SK-N-SH (cell line): ENCODE results near the gene ACO1. TPM values are rescaled to one million over a fixed set of nuclear protein-coding genes. Genes with fewer than 3 reads are reported as not detected.

Experiments used
- CTCF ChIA-PET: fragments of 300-600, 350-600 bp; formaldehyde crosslinking; extraction: SDS; loops from one replicate; lab custom pipeline; 2021; lab: Yijun Ruan, JAX
- POLR2A ChIA-PET: fragments of 350-600 bp; sonication (Branson Sonifier 250); formaldehyde crosslinking; extraction: SDS; loops from one replicate; lab custom pipeline; 2020; ENCODE audit warnings: antibody characterized with exemption, inconsistent platforms; lab: Yijun Ruan, JAX
- DNase-seq: peaks from one replicate; pipeline ENCODE4 v3.0.0; 2012
- H2AFZ ChIP-seq: fragments of 200-600 bp; sonication (generic); 2 replicates; pipeline ENCODE4 v1.8.1; 2016; ENCODE audit warnings: antibody characterized with exemption, mild to moderate bottlenecking, low read depth
- H3F3A ChIP-seq: fragments of 200-600 bp; sonication (generic); replicated peaks from 2 replicates; pipeline ENCODE3; 2016; ENCODE audit warnings: antibody characterized with exemption, mild to moderate bottlenecking; ENCODE audit not compliant: insufficient read depth
- H3K27ac ChIP-seq, 2 experiments: fragments of 200-500 bp in 1 of 2; fragments of 200-600 bp in 1 of 2; sonication (Bioruptor generic) in 1 of 2; sonication (generic), shearing (Covaris generic) in 1 of 2; 2 replicates each; pipeline versions ENCODE4 v1.5.1 to v1.6.1; 2014 to 2016; ENCODE audit warnings: low read depth in 2 of 2, inconsistent platforms in 1 of 2, low read length in 1 of 2, mild to moderate bottlenecking in 1 of 2, mixed read lengths in 1 of 2
- H3K27me3 ChIP-seq: fragments of 200-600 bp; sonication (generic), shearing (Covaris generic); 2 replicates; pipeline ENCODE4 v1.6.1; 2016; ENCODE audit warnings: mixed run types; ENCODE audit not compliant: insufficient read depth
- H3K36me3 ChIP-seq, 2 experiments: fragments of 200-500 bp in 1 of 2; fragments of 200-600 bp in 1 of 2; sonication (Bioruptor generic) in 1 of 2; sonication (generic) in 1 of 2; replicated peaks in 1 of 2; 2 replicates each; pipeline versions ENCODE3 to v1.5.1; 2014 to 2016; ENCODE audit warnings: low read length in 1 of 2, mild to moderate bottlenecking in 1 of 2; ENCODE audit not compliant: insufficient read depth in 2 of 2, control insufficient read depth in 1 of 2
- H3K4me1 ChIP-seq, 2 experiments: fragments of 200-500 bp in 1 of 2; fragments of 200-600 bp in 1 of 2; sonication (Bioruptor generic) in 1 of 2; sonication (generic), shearing (Covaris generic) in 1 of 2; 2 replicates each; pipeline versions ENCODE4 v1.5.1 to v1.6.1; 2014 to 2016; ENCODE audit warnings: low read depth in 1 of 2, low read length in 1 of 2, mixed run types in 1 of 2; ENCODE audit not compliant: insufficient read depth in 2 of 2, control insufficient read depth in 1 of 2
- H3K4me2 ChIP-seq: fragments of 200-600 bp; sonication (generic), shearing (Covaris generic); 2 replicates; pipeline ENCODE4 v1.6.1; 2017; ENCODE audit warnings: mixed run types
- H3K4me3 ChIP-seq, 2 experiments: fragments of 200-500 bp in 1 of 2; fragments of 200-600 bp in 1 of 2; sonication (Bioruptor generic) in 1 of 2; sonication (generic), shearing (Covaris generic) in 1 of 2; 2 replicates each; pipeline versions ENCODE4 v1.5.1 to v1.8.1; 2014 to 2016; ENCODE audit warnings: low read depth in 2 of 2, inconsistent platforms in 1 of 2, low read length in 1 of 2, mild to moderate bottlenecking in 1 of 2, mixed read lengths in 1 of 2, moderate library complexity in 1 of 2
- H3K79me2 ChIP-seq: fragments of 200-600 bp; sonication (generic); 2 replicates; pipeline ENCODE4 v1.8.1; 2017; ENCODE audit warnings: mild to moderate bottlenecking; ENCODE audit not compliant: insufficient read depth
- H3K9ac ChIP-seq: fragments of 200-600 bp; sonication (generic); 2 replicates; pipeline ENCODE4 v1.6.1; 2017; ENCODE audit warnings: mixed run types
- H3K9me2 ChIP-seq: fragments of 200-600 bp; sonication (generic); 2 replicates; pipeline ENCODE4 v1.6.1; 2017; ENCODE audit warnings: mixed run types
- H3K9me3 ChIP-seq: fragments of 200-600 bp; sonication (generic); 2 replicates; pipeline ENCODE4 v1.6.1; 2017; ENCODE audit warnings: mixed run types, mild to moderate bottlenecking, moderate library complexity
- H4K20me1 ChIP-seq: fragments of 200-600 bp; sonication (generic); 2 replicates; pipeline ENCODE4 v1.6.1; 2017; ENCODE audit warnings: mild to moderate bottlenecking, mixed run types; ENCODE audit not compliant: insufficient read depth
- ELF1 ChIP-seq: IDR thresholded peaks from 2 replicates; pipeline ENCODE4 v1.4.0; 2012
- FOSL2 ChIP-seq: IDR thresholded peaks from 2 replicates; pipeline ENCODE4 v1.4.0; 2012; ENCODE audit warnings: low read depth, mild to moderate bottlenecking, moderate library complexity, borderline replicate concordance
- FOXM1 ChIP-seq: IDR thresholded peaks from 2 replicates; pipeline ENCODE4 v1.4.0; 2012; ENCODE audit warnings: low read depth, mild to moderate bottlenecking
- NFIC ChIP-seq: IDR thresholded peaks from 2 replicates; pipeline ENCODE4 v1.4.0; 2012; ENCODE audit warnings: borderline replicate concordance
- NRF1 ChIP-seq: IDR thresholded peaks from 2 replicates; pipeline ENCODE4 v1.6.1; 2012; ENCODE audit warnings: low read depth, mild to moderate bottlenecking, low read length
- POLR2AphosphoS5 ChIP-seq: IDR thresholded peaks from 2 replicates; pipeline ENCODE4 v1.6.1; 2012; ENCODE audit warnings: low read depth, low read length
- RFX5 ChIP-seq: IDR thresholded peaks from 2 replicates; pipeline ENCODE4 v1.6.1; 2012; ENCODE audit warnings: mild to moderate bottlenecking, improper control_type of control experiment, low read length
- RXRA ChIP-seq: IDR thresholded peaks from 2 replicates; pipeline ENCODE4 v1.4.0; 2012; ENCODE audit warnings: low read depth, mild to moderate bottlenecking, borderline replicate concordance
- SIN3A ChIP-seq: IDR thresholded peaks from 2 replicates; pipeline ENCODE4 v1.6.1; 2012; ENCODE audit warnings: low read depth, mild to moderate bottlenecking, low read length, moderate library complexity, borderline replicate concordance
- SMC3 ChIP-seq: IDR thresholded peaks from 2 replicates; pipeline ENCODE4 v1.6.1; 2012; ENCODE audit warnings: low read depth, low read length, improper control_type of control experiment
- TCF12 ChIP-seq: IDR thresholded peaks from 2 replicates; pipeline ENCODE4 v1.4.0; 2012
- WGBS: methylation state at CpG from one replicate; pipeline ENCODE4 v1.1.6; 2017; ENCODE audit warnings: low lambda C conversion rate; 5-methylcytosine and 5-hydroxymethylcytosine counted together
- polyA plus RNA-seq, 3 experiments: library from polyadenylated mRNA; depleted of rRNA; stranded (reverse); fragments of >200 nt; gene quantifications; 2 replicates each; pipeline ENCODE4 v1.2.3, GENCODE V29; 2012
- TF ChIP-seq, protein P1 (sequence below): IDR thresholded peaks from 2 replicates; pipeline ENCODE4 v1.4.0; 2012; ENCODE audit warnings: low read depth
- TF ChIP-seq, protein P2 (sequence below): fragments of 150-350 bp; IDR thresholded peaks from 2 replicates; pipeline ENCODE4 v1.6.1; 2016; ENCODE audit warnings: mild to moderate bottlenecking, low read depth, low read length

ACO1 gene
- polyA plus RNA-seq, 1 of the 3 experiments (the other 2 are of a cell fraction), result 25.4 TPM

DNA sequence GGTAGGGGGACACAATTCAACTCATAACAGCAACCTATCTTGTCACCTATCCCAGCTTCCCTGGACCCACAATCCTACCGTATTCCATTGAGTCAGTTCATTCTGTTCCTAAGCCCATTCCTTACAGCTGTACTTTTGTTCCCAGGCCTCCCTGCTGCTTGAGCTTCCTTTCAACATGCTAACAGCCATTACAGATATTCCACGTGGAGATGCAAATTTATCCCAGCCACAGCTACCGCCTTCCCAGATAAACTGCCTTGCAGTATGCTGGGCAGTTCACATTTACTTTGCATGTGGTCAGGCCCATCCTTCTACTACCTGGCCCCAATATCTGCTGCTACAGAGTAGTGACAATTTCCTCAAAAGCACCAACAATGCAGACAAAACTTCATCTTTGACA, 118.6 kb downstream of the ACO1 start:
- H3K9me2 ChIP-seq, result 0 out of 2 replicates have a peak, but pooled peaks cover 4% of the 10 kb centered on the region
- H3K9ac ChIP-seq, result no peak overlapping the region
- no peak overlapping the region for H3K4me3 ChIP-seq
- no peak for TF ChIP-seq POLR2AphosphoS5
- TF ChIP-seq ELF1, result no peak
- TF ChIP-seq, protein P1, sequence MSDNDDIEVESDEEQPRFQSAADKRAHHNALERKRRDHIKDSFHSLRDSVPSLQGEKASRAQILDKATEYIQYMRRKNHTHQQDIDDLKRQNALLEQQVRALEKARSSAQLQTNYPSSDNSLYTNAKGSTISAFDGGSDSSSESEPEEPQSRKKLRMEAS, result no peak
- no peak for TF ChIP-seq SMC3
- TF ChIP-seq SIN3A, result no peak
- TF ChIP-seq NRF1, result no peak
- TF ChIP-seq NFIC, result no peak
- no peak for TF ChIP-seq RFX5
- no peak for TF ChIP-seq FOXM1
- TF ChIP-seq, protein P2, sequence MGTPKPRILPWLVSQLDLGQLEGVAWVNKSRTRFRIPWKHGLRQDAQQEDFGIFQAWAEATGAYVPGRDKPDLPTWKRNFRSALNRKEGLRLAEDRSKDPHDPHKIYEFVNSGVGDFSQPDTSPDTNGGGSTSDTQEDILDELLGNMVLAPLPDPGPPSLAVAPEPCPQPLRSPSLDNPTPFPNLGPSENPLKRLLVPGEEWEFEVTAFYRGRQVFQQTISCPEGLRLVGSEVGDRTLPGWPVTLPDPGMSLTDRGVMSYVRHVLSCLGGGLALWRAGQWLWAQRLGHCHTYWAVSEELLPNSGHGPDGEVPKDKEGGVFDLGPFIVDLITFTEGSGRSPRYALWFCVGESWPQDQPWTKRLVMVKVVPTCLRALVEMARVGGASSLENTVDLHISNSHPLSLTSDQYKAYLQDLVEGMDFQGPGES, result no peak
- TF ChIP-seq TCF12, result no peak
- no peak for TF ChIP-seq RXRA
- TF ChIP-seq FOSL2, result no peak
- H3K27me3 ChIP-seq, result no peaks in the 10 kb centered on the region
- H3K27ac ChIP-seq, result no peak overlapping the region
- peaks cover 13% of the 10 kb centered on the region for H3F3A ChIP-seq
- ChIA-PET CTCF (interaction anchor here (0.5 kb wide), 1 partner anchor 1471 kb away, joined by 4 read pairs; no protein-coding TSS in a partner anchor), POLR2A (no interaction called here)
- 95% methylated on average over 3 of the region's 3 CpGs for WGBS
- H3K4me1 ChIP-seq, result 0 out of 4 replicates have a peak, but pooled peaks cover 0 to 3% of the 10 kb centered on the region in 2 experiments
- H3K36me3 ChIP-seq, result peaks cover 0 to 11% of the 10 kb centered on the region in 2 experiments
- no peak overlapping the region for H2AFZ ChIP-seq
- no peak overlapping the region for H3K4me2 ChIP-seq
- H3K79me2 ChIP-seq, result no peaks in the 10 kb centered on the region
- H4K20me1 ChIP-seq, result no peaks in the 10 kb centered on the region
- no peaks in the 10 kb centered on the region for H3K9me3 ChIP-seq
- DNase-seq, result no peak

Other genes with a start within 250 kb of the ACO1 start
- 1.5 and 2.5 TPM in 2 replicates for gene RIGI, start 141.6 kb downstream of the ACO1 start, polyA plus RNA-seq (2012; rRNA removed)
- 5.9 and 6.0 TPM in 2 replicates for gene SMIM27, start 167.7 kb downstream of the ACO1 start, polyA plus RNA-seq (2012; rRNA removed)
- gene TOPORS, start 167.9 kb downstream of the ACO1 start, polyA plus RNA-seq (2012; rRNA removed), result 4.9 and 6.1 TPM in 2 replicates
- 78.0 and 96.2 TPM in 2 replicates for gene NDUFB6, start 188.5 kb downstream of the ACO1 start, polyA plus RNA-seq (2012; rRNA removed)